Measurements from ENCODE around the gene BPGM. TPM values are rescaled to one million over a fixed set of nuclear protein-coding genes. Genes with fewer than 3 reads are reported as not detected.
"Not testable (repeated sequence)": the region's sequence is repeated elsewhere in the genome, so short reads cannot be mapped to it uniquely, and the experiment has no call there.

The BPGM gene
- polyA plus RNA-seq, 3 donors = 3.9 to 20.6 (median 18.4) TPM

GRCh38 chr7:134640842-134641715, 5.6 kb upstream of the BPGM start:
- peaks cover 8 to 9% of the 10 kb centered on the region in 2 donors for H3K4me1 ChIP-seq (ENCODE audit: control insufficient read depth in 1 of 2, insufficient read depth in 2 of 2, low read length in 2 of 2)
- H3K27ac ChIP-seq (ENCODE audit: low read depth in 1 of 2, low read length in 2 of 2) = no peak overlapping the region
- no peak overlapping the region for H3K4me2 ChIP-seq (replicated peaks; ENCODE audit: extremely low read depth, low read length, poor library complexity, severe bottlenecking)
- no peak overlapping the region for H3K9ac ChIP-seq (ENCODE audit: insufficient read depth, low read length, poor library complexity, severe bottlenecking)
- H3K27me3 Mint-ChIP-seq (ENCODE audit: low read depth in 3 of 3) = peaks cover 4 to 13% (median 4%) of the 10 kb centered on the region in 3 donors
- H4K20me1 ChIP-seq (ENCODE audit: insufficient read depth, low read length) = no peaks in the 10 kb centered on the region
- H3K9me3 ChIP-seq (replicated peaks in 1 of 2; ENCODE audit: control insufficient read depth in 1 of 2, insufficient read depth in 1 of 2, low read length in 2 of 2) = no peaks in the 10 kb centered on the region
- 100% methylated on average over 1 of the region's 3 CpGs for WGBS (ENCODE audit: insufficient coverage)
- no peaks in the 10 kb centered on the region for H3K36me3 Mint-ChIP-seq
- no peak overlapping the region for H2AFZ ChIP-seq (ENCODE audit: insufficient read depth, low read depth, low read length, poor library complexity, severe bottlenecking)
- TF ChIP-seq, protein P1, sequence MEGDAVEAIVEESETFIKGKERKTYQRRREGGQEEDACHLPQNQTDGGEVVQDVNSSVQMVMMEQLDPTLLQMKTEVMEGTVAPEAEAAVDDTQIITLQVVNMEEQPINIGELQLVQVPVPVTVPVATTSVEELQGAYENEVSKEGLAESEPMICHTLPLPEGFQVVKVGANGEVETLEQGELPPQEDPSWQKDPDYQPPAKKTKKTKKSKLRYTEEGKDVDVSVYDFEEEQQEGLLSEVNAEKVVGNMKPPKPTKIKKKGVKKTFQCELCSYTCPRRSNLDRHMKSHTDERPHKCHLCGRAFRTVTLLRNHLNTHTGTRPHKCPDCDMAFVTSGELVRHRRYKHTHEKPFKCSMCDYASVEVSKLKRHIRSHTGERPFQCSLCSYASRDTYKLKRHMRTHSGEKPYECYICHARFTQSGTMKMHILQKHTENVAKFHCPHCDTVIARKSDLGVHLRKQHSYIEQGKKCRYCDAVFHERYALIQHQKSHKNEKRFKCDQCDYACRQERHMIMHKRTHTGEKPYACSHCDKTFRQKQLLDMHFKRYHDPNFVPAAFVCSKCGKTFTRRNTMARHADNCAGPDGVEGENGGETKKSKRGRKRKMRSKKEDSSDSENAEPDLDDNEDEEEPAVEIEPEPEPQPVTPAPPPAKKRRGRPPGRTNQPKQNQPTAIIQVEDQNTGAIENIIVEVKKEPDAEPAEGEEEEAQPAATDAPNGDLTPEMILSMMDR (IDR thresholded peaks at IDR 0.05) = no peak
- peaks cover 7% of the 10 kb centered on the region for H3K79me2 ChIP-seq (ENCODE audit: insufficient read depth, low read length)
- no peak overlapping the region for H3K4me3 ChIP-seq (replicated peaks in 1 of 3; ENCODE audit: low read depth in 2 of 3, low read length in 3 of 3)
- peaks cover 0 to 14% (median 4%) of the 10 kb centered on the region in 7 donors for H3K9me3 Mint-ChIP-seq
- no peaks in the 10 kb centered on the region for H3K27me3 ChIP-seq (ENCODE audit: control insufficient read depth in 2 of 2, insufficient read depth in 2 of 2, low read length in 2 of 2)
- DNase-seq = no peak
- intact Hi-C loops (cut with micrococcal nuclease) = loop anchor here in 1 of 2 donors (10.0 kb wide), 1 partner anchor 1024 kb away; the partner anchor contains the start of gene STMP1
- H3K36me3 ChIP-seq (replicated peaks in 1 of 2; ENCODE audit: control insufficient read depth in 1 of 2, insufficient read depth in 2 of 2, low read length in 2 of 2) = no peaks in the 10 kb centered on the region
- H3K4me3 Mint-ChIP-seq = no peak overlapping the region
- peaks cover 5% of the 10 kb centered on the region for H3K4me1 Mint-ChIP-seq
- peak overlapping the region in 1 of 7 donors; percentile 38 for H3K27ac Mint-ChIP-seq

- not testable (repeated sequence) for H3K4me1 Mint-ChIP-seq; H3K79me2 ChIP-seq (ENCODE audit: insufficient read depth, low read length); H3K9me3 ChIP-seq (replicated peaks in 1 of 2; ENCODE audit: control insufficient read depth in 1 of 2, insufficient read depth in 1 of 2, low read length in 2 of 2); H3K4me3 ChIP-seq (replicated peaks in 1 of 3; ENCODE audit: low read depth in 2 of 3, low read length in 3 of 3); H3K36me3 ChIP-seq (replicated peaks in 1 of 2; ENCODE audit: control insufficient read depth in 1 of 2, insufficient read depth in 2 of 2, low read length in 2 of 2); H2AFZ ChIP-seq (ENCODE audit: insufficient read depth, low read depth, low read length, poor library complexity, severe bottlenecking); H3K9ac ChIP-seq (ENCODE audit: insufficient read depth, low read length, poor library complexity, severe bottlenecking); H3K27me3 ChIP-seq (ENCODE audit: control insufficient read depth in 2 of 2, insufficient read depth in 2 of 2, low read length in 2 of 2); H3K27ac Mint-ChIP-seq; H3K4me3 Mint-ChIP-seq; H3K36me3 Mint-ChIP-seq; DNase-seq; H4K20me1 ChIP-seq (ENCODE audit: insufficient read depth, low read length); H3K27ac ChIP-seq (ENCODE audit: low read depth in 1 of 2, low read length in 2 of 2); H3K4me2 ChIP-seq (replicated peaks; ENCODE audit: extremely low read depth, low read length, poor library complexity, severe bottlenecking)
- intact Hi-C loops (cut with micrococcal nuclease) = loop anchor here in 1 of 2 donors (10.0 kb wide), 1 partner anchor 1023 kb away; the partner anchor contains the start of gene STMP1
- Mint-ChIP-seq H3K27me3 (ENCODE audit: low read depth in 3 of 3) (peaks cover 4 to 13% (median 4%) of the 10 kb centered on the region in 3 donors), H3K9me3 (peaks cover 0 to 14% (median 4%) of the 10 kb centered on the region in 7 donors)
- H3K4me1 ChIP-seq (ENCODE audit: control insufficient read depth in 1 of 2, insufficient read depth in 2 of 2, low read length in 2 of 2) = peaks cover 8 to 11% of the 10 kb centered on the region in 2 donors
- 100% methylated on average over 1 of the region's 4 CpGs for WGBS (ENCODE audit: insufficient coverage)
Measured at GRCh38 chr7:134641981-134642380, 4.7 kb upstream of the BPGM start.

Measured in CD14-positive monocyte (primary cell).